Caco-2 (cell line): ENCODE data around the gene RPS15. TPM values are rescaled to one million over a fixed set of nuclear protein-coding genes. Genes with fewer than 3 reads are reported as not detected.

ENCODE experiments used
- BruUV-seq: library from RNA; stranded (reverse); fragments of 400-500 nt; replicated peaks from 2 replicates; lab custom pipeline; 2021; lab: Mats Ljungman, UMichigan
- CTCF ChIA-PET: fragments of 300-600 bp; sonication (Branson Sonifier 250); formaldehyde crosslinking; loops from one replicate; lab custom pipeline; 2022; ENCODE audit warnings: antibody characterized with exemption; lab: Charles Lee
- POLR2A ChIA-PET: fragments of 300-600 bp; sonication (Branson Sonifier 250); formaldehyde crosslinking; loops from one replicate; lab custom pipeline; 2022; ENCODE audit warnings: antibody characterized with exemption; lab: Charles Lee
- DNase-seq, 2 experiments: peaks; one replicate each; pipeline versions ENCODE4 v3.0.0 to v3.0.0-alpha.2; 2020 to 2022
- H3K27me3 ChIP-seq: replicated peaks from 2 replicates; pipeline ENCODE4 v1.6.0; 2011; ENCODE audit warnings: low read length; ENCODE audit not compliant: control insufficient read depth, insufficient read depth
- H3K36me3 ChIP-seq: 2 replicates; pipeline ENCODE4 v1.5.1; 2011; ENCODE audit warnings: low read length; ENCODE audit not compliant: control insufficient read depth, insufficient read depth
- H3K4me1 ChIP-seq: fragments of 250-450 bp; sonication (Bioruptor Pico); 2 replicates; pipeline ENCODE4 v1.5.1; 2020; ENCODE audit warnings: mild to moderate bottlenecking
- H3K4me3 ChIP-seq: 2 replicates; pipeline ENCODE4 v1.5.1; 2011; ENCODE audit warnings: low read depth, mild to moderate bottlenecking, control low read depth, low read length
- H3K9me3 ChIP-seq: fragments of 250-450 bp; sonication (Bioruptor Pico); 2 replicates; pipeline ENCODE4 v1.5.1; 2020; ENCODE audit warnings: mild to moderate bottlenecking, moderate library complexity
- H3K27ac Mint-ChIP-seq: one replicate; pipeline ENCODE4 v1.8.0; 2022; ENCODE audit warnings: mixed read lengths; ENCODE audit not compliant: unreplicated experiment
- H3K27me3 Mint-ChIP-seq: one replicate; pipeline ENCODE4 v1.8.0; 2022; ENCODE audit warnings: mixed read lengths; ENCODE audit not compliant: insufficient read depth, unreplicated experiment
- H3K36me3 Mint-ChIP-seq: one replicate; pipeline ENCODE4 v1.8.0; 2022; ENCODE audit warnings: mild to moderate bottlenecking, mixed read lengths; ENCODE audit not compliant: insufficient read depth, unreplicated experiment
- H3K4me1 Mint-ChIP-seq: one replicate; pipeline ENCODE4 v1.8.0; 2022; ENCODE audit warnings: low read depth, mixed read lengths; ENCODE audit not compliant: unreplicated experiment
- H3K4me3 Mint-ChIP-seq: one replicate; pipeline ENCODE4 v1.8.0; 2022; ENCODE audit warnings: mild to moderate bottlenecking, moderate library complexity, mixed read lengths; ENCODE audit not compliant: unreplicated experiment
- H3K9me3 Mint-ChIP-seq: one replicate; pipeline ENCODE4 v1.8.0; 2022; ENCODE audit warnings: mixed read lengths; ENCODE audit not compliant: unreplicated experiment
- CTCF ChIP-seq, 2 experiments: fragments of 200-600 bp in 1 of 2; IDR thresholded peaks; 1 replicate in 1 of 2; 2 replicates in 1 of 2; pipeline versions ENCODE4 v1.5.1 to v1.8.0; 2011 to 2022; ENCODE audit warnings: antibody characterized with exemption in 1 of 2, control low read depth in 1 of 2, inconsistent platforms in 1 of 2, low read depth in 1 of 2, low read length in 1 of 2, mild to moderate bottlenecking in 1 of 2, moderate library complexity in 1 of 2; ENCODE audit not compliant: insufficient read depth in 1 of 2, severe bottlenecking in 1 of 2, unreplicated experiment in 1 of 2
- intact Hi-C: fragments of 100-400 bp; cut with micrococcal nuclease; formaldehyde crosslinking; loops from one replicate; pipeline ENCODE4 v1.10.0; 2022; ENCODE audit not compliant: unreplicated experiment
- total RNA-seq: library from RNA; stranded (reverse); gene quantifications from 2 replicates; pipeline ENCODE4 v1.2.3, GENCODE V29; 2022

The RPS15 gene
- total RNA-seq, 1 experiment from 2014 or later = 1,192 TPM

DNA sequence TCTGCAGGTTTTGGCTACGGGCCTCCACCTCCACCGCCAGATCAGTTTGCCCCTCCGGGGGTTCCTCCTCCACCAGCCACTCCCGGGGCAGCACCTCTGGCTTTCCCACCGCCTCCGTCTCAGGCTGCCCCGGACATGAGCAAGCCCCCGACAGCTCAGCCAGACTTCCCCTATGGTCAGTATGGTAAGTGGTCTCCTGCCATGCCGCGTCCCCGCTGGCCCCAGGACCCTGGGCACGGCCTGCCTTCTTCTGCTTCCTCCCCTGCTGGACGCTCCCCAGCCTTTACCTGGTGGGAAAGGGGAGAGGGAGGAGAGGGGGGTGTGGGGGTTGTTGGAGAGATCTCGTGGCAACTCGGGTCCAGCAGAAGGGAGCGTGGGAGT, 5.7 kb upstream of the RPS15 start:
- Mint-ChIP-seq H3K9me3 (no peaks in the 10 kb centered on the region), H3K4me1 (no peaks in the 10 kb centered on the region), H3K27ac (peak overlapping the region; percentile 35), H3K27me3 (no peaks in the 10 kb centered on the region), H3K36me3 (peaks cover 79% of the 10 kb centered on the region), H3K4me3 (no peak overlapping the region)
- H3K4me1 ChIP-seq = 0 out of 2 replicates have a peak, but pooled peaks cover under 1% of the 10 kb centered on the region
- POLR2A ChIA-PET = no interaction called here
- TF ChIP-seq CTCF (IDR thresholded peaks at IDR 0.05; ENCODE audit: insufficient read depth in 1 of 2, low read depth in 1 of 2, low read length in 1 of 2, severe bottlenecking in 1 of 2, unreplicated experiment in 1 of 2) = no peak
- no peak overlapping the region for H3K4me3 ChIP-seq
- no TSS peak for BruUV-seq
- intact Hi-C loops = no loop called here
- CTCF ChIA-PET = interaction anchor here (0.6 kb wide), 1 partner anchor 120 kb away, joined by 4 read pairs; no protein-coding TSS in a partner anchor
- DNase-seq = no peak
- H3K9me3 ChIP-seq = no peaks in the 10 kb centered on the region
- H3K36me3 ChIP-seq = no peaks in the 10 kb centered on the region; the same call in 1 of the 2 replicates
- no peaks in the 10 kb centered on the region for H3K27me3 ChIP-seq

- Mint-ChIP-seq H3K27ac (no peak overlapping the region), H3K9me3 (no peaks in the 10 kb centered on the region), H3K4me1 (no peaks in the 10 kb centered on the region), H3K27me3 (no peaks in the 10 kb centered on the region), H3K4me3 (no peak overlapping the region), H3K36me3 (peaks cover 79% of the 10 kb centered on the region)
- Histone ChIP-seq H3K4me3 (no peak overlapping the region), H3K36me3 (no peaks in the 10 kb centered on the region; the same call in 1 of the 2 replicates), H3K27me3 (no peaks in the 10 kb centered on the region), H3K4me1 (0 out of 2 replicates have a peak, but pooled peaks cover 5% of the 10 kb centered on the region), H3K9me3 (no peaks in the 10 kb centered on the region)
- no peak for TF ChIP-seq CTCF (IDR thresholded peaks at IDR 0.05; ENCODE audit: insufficient read depth in 1 of 2, low read depth in 1 of 2, low read length in 1 of 2, severe bottlenecking in 1 of 2, unreplicated experiment in 1 of 2)
- no peak for DNase-seq
- intact Hi-C loops = no loop called here
- CTCF ChIA-PET = interaction anchor here (0.6 kb wide), 1 partner anchor 121 kb away, joined by 4 read pairs; no protein-coding TSS in a partner anchor
- BruUV-seq = no TSS peak
- POLR2A ChIA-PET = no interaction called here
These were observed 4.8 kb upstream of the RPS15 start for GRCh38 chr19:1433119-1434039.

- CTCF ChIA-PET = no interaction called here
- no peak for DNase-seq
- BruUV-seq = no TSS peak
These were observed 4.2 kb upstream of the RPS15 start for GRCh38 chr19:1434040-1434366.

More at GRCh38 chr19:1434040-1434366, 4.2 kb upstream of the RPS15 start:
- no peaks in the 10 kb centered on the region for H3K9me3 ChIP-seq
- H3K27ac Mint-ChIP-seq = no peak overlapping the region
- H3K4me3 ChIP-seq = no peak overlapping the region
- H3K4me1 ChIP-seq = 0 out of 2 replicates have a peak, but pooled peaks cover 5% of the 10 kb centered on the region
- no peak for TF ChIP-seq CTCF (IDR thresholded peaks at IDR 0.05; ENCODE audit: insufficient read depth in 1 of 2, low read depth in 1 of 2, low read length in 1 of 2, severe bottlenecking in 1 of 2, unreplicated experiment in 1 of 2)
- no peaks in the 10 kb centered on the region; the same call in 1 of the 2 replicates for H3K36me3 ChIP-seq
- intact Hi-C loops = no loop called here
- no peaks in the 10 kb centered on the region for H3K27me3 ChIP-seq
- POLR2A ChIA-PET = no interaction called here
- H3K4me3 Mint-ChIP-seq = no peak overlapping the region
- H3K9me3 Mint-ChIP-seq = no peaks in the 10 kb centered on the region
- no peaks in the 10 kb centered on the region for H3K27me3 Mint-ChIP-seq
- peaks cover 83% of the 10 kb centered on the region for H3K36me3 Mint-ChIP-seq
- H3K4me1 Mint-ChIP-seq = no peaks in the 10 kb centered on the region
